ENCODE data around the gene GAS7. TPM values are rescaled to one million over a fixed set of nuclear protein-coding genes. Genes with fewer than 3 reads are reported as not detected.

Gene GAS7
- total and polyA plus RNA-seq, 2 experiments from 2014 or later: 25.8 to 27.3 TPM

DNA sequence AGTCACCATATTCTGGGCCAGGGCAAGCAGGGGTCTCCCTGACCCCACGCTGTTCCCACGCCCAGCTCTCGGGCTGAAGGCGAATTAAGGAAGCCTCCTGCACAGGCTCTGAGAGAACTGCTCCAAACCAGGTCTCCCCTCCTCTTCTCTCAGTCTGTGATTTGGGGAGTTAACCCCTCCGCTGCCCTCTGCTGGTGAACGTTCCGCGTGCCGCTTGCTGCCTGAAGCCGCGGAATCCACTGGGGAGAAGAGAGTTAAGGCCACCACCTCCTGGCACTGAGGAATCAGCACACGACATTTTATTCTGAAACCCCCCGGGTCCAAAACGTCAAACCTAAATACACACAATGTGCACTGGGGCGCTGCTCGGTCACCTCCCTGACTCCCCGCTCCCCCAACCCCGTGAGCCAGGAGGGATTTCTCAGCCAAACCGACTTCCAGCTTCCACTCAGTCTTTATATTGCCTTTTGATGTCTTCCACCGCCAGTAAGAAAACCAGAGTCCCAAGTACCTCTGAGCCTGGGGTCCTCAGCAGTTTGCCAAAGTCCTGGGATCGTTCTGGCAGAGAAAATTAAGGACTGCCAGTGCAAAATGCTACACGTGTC lies 238.9 kb downstream of the GAS7 start:
- TF ChIP-seq EZH2phosphoT487 (IDR thresholded peaks at IDR 0.05; ENCODE audit: low read depth, severe bottlenecking, unreplicated experiment): no peak
- TF ChIP-seq, protein P1, sequence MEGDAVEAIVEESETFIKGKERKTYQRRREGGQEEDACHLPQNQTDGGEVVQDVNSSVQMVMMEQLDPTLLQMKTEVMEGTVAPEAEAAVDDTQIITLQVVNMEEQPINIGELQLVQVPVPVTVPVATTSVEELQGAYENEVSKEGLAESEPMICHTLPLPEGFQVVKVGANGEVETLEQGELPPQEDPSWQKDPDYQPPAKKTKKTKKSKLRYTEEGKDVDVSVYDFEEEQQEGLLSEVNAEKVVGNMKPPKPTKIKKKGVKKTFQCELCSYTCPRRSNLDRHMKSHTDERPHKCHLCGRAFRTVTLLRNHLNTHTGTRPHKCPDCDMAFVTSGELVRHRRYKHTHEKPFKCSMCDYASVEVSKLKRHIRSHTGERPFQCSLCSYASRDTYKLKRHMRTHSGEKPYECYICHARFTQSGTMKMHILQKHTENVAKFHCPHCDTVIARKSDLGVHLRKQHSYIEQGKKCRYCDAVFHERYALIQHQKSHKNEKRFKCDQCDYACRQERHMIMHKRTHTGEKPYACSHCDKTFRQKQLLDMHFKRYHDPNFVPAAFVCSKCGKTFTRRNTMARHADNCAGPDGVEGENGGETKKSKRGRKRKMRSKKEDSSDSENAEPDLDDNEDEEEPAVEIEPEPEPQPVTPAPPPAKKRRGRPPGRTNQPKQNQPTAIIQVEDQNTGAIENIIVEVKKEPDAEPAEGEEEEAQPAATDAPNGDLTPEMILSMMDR (IDR thresholded peaks at IDR 0.05; ENCODE audit: poor library complexity): peak; percentile 61
- no peaks in the 10 kb centered on the region for H3K9me3 ChIP-seq (ENCODE audit: low read depth)
- DNase-seq (ENCODE audit: low spot score): peak; percentile 66
- peaks cover 5% of the 10 kb centered on the region for H3K79me2 ChIP-seq
- peak overlapping the region; percentile 68 for H3K4me2 ChIP-seq
- H3K4me3 ChIP-seq: no peak overlapping the region
- H3K36me3 ChIP-seq (replicated peaks; ENCODE audit: insufficient read depth, low read depth): no peaks in the 10 kb centered on the region
- WGBS (ENCODE audit: low lambda C conversion rate, missing lambda C conversion rate): 19% methylated on average over 22 of the region's 22 CpGs
- H3K27ac ChIP-seq: no peak overlapping the region
- H2AFZ ChIP-seq: no peak overlapping the region
- H3K27me3 ChIP-seq: no peaks in the 10 kb centered on the region
- H3K9me2 ChIP-seq (replicated peaks; ENCODE audit: insufficient read depth): no peaks in the 10 kb centered on the region
- H4K20me1 ChIP-seq (ENCODE audit: insufficient read depth, poor library complexity, severe bottlenecking): no peaks in the 10 kb centered on the region
- no peaks in the 10 kb centered on the region for H3K4me1 ChIP-seq (ENCODE audit: insufficient read depth)

DNA sequence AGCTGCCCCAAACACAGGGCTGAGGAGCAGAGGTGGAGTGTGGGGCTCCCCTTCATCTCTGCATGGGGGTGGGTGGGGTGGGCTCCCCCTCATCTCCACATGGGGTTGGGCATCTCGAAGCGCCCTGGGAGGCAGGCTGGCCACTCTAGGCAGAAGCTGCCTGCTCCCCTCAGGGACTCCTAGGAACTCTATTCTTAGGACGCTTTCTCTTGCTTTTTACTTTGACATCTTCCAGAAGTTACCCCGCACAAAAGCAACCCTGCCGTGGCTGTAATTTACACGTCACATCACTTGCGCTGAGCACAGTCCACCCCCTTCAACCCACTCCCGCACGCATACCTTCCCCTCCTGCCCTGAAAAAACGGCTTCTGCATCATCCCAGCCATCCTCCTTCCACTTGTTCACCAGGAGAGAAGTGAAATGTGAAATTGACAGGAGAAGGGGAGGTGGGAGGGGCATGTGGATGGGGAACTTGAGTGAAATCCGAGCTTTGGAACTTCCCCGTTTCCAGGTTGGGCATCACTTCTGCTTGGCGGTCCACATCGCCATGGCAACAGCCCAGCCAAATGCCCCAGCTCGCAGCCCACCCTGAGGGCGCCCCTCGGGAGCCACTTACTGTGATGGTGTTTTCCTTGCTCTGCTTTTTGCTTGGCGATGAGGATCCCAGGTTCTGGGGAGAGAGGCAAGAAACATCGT lies 239.7 kb downstream of the GAS7 start:
- DNase-seq (ENCODE audit: low spot score): no peak
- H3K9me3 ChIP-seq (ENCODE audit: low read depth): no peaks in the 10 kb centered on the region
- no peaks in the 10 kb centered on the region for H3K27me3 ChIP-seq
- peak overlapping the region; percentile 68 for H3K4me2 ChIP-seq
- TF ChIP-seq EZH2phosphoT487 (IDR thresholded peaks at IDR 0.05; ENCODE audit: low read depth, severe bottlenecking, unreplicated experiment) (no peak), EZH2 (IDR thresholded peaks at IDR 0.05; ENCODE audit: borderline replicate concordance) (no peak)
- TF ChIP-seq, protein P1 (IDR thresholded peaks at IDR 0.05; ENCODE audit: poor library complexity): no peak
- no peaks in the 10 kb centered on the region for H3K36me3 ChIP-seq (replicated peaks; ENCODE audit: insufficient read depth, low read depth)
- 54% methylated on average over 17 of the region's 19 CpGs for WGBS (ENCODE audit: low lambda C conversion rate, missing lambda C conversion rate)
- no peaks in the 10 kb centered on the region for H4K20me1 ChIP-seq (ENCODE audit: insufficient read depth, poor library complexity, severe bottlenecking)
- H2AFZ ChIP-seq: no peak overlapping the region
- H3K9me2 ChIP-seq (replicated peaks; ENCODE audit: insufficient read depth): no peaks in the 10 kb centered on the region
- H3K4me3 ChIP-seq: no peak overlapping the region
- peaks cover 5% of the 10 kb centered on the region for H3K79me2 ChIP-seq
- H3K4me1 ChIP-seq (ENCODE audit: insufficient read depth): no peaks in the 10 kb centered on the region
- H3K27ac ChIP-seq: no peak overlapping the region

DNA sequence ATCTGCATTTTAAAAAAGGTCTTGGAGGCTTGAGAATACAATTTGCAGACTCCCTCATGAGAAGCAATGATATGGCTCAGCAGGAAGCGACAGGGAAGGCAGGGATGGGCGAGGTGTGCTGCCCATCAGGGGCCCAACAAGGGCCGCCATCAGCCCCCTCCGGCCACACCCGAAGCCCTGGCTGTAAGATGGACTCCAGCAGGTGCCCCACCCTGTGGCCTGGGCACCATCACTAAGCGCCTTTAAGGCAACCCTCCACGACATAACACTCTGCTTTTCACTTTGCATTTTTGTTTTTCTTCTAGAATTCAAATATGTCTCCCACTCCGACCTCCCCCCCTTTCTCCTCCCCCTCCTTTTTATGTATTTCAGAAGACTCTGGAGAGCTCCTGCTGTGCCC lies 241.2 kb downstream of the GAS7 start:
- Histone ChIP-seq H3K9me3 (ENCODE audit: low read depth) (no peaks in the 10 kb centered on the region), H3K9me2 (replicated peaks; ENCODE audit: insufficient read depth) (no peaks in the 10 kb centered on the region), H3K27ac (no peak overlapping the region), H3K36me3 (replicated peaks; ENCODE audit: insufficient read depth, low read depth) (no peaks in the 10 kb centered on the region), H3K79me2 (no peaks in the 10 kb centered on the region), H2AFZ (no peak overlapping the region), H4K20me1 (ENCODE audit: insufficient read depth, poor library complexity, severe bottlenecking) (no peaks in the 10 kb centered on the region), H3K4me3 (no peak overlapping the region), H3K27me3 (no peaks in the 10 kb centered on the region), H3K4me1 (ENCODE audit: insufficient read depth) (no peaks in the 10 kb centered on the region), H3K4me2 (no peak overlapping the region)
- TF ChIP-seq, protein P1 (IDR thresholded peaks at IDR 0.05; ENCODE audit: poor library complexity): no peak
- TF ChIP-seq EZH2phosphoT487 (IDR thresholded peaks at IDR 0.05; ENCODE audit: low read depth, severe bottlenecking, unreplicated experiment): no peak
- 92% methylated on average over 8 of the region's 8 CpGs for WGBS (ENCODE audit: low lambda C conversion rate, missing lambda C conversion rate)
- DNase-seq (ENCODE audit: low spot score): no peak
